ENCODE results near the gene SLC6A18. TPM values are rescaled to one million over a fixed set of nuclear protein-coding genes. Genes with fewer than 3 reads are reported as not detected.

The SLC6A18 gene
- total and polyA plus RNA-seq, 9 of the 15 experiments (the other 6 are each of a cell fraction or from before 2014, with no cell fraction given), result not detected

DNA sequence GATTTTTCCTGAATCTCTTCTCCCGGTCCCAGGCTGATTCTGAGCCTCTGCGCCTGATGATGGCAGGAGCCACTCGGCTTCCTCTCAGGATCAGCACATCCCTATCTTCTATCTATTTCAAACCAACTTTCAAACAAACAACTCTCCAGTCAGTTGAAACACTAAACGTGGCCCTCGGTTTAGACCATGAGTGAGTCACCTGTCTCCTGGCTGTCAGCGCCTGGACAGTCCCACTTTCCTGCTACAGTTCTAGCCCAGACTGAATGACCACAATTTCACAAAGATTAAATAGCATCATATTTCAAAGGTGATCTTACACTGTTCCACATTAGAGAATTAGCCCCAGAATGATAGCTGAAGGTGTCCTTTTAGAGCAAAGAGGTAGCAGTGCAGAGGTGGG, 17.6 kb upstream of the SLC6A18 start:
- Histone ChIP-seq H3K4me3 (no peak overlapping the region), H3K9ac (ENCODE audit: insufficient read depth in 1 of 2, low read depth in 2 of 2, low read length in 2 of 2) (no peak overlapping the region), H3K4me1 (replicated peaks in 1 of 2; ENCODE audit: control insufficient read depth in 2 of 2, insufficient read depth in 2 of 2, low read length in 2 of 2) (peaks cover 5 to 71% of the 10 kb centered on the region in 2 experiments; a peak in 4 of 5 replicates), H3K36me3 (ENCODE audit: control insufficient read depth, insufficient read depth, low read length) (no peaks in the 10 kb centered on the region), H3K9me1 (ENCODE audit: control insufficient read depth, insufficient read depth, low read length) (no peaks in the 10 kb centered on the region), H3K9me3 (replicated peaks; ENCODE audit: control insufficient read depth, insufficient read depth, low read depth, low read length) (no peaks in the 10 kb centered on the region; the same call in 1 of the 2 replicates), H3K79me2 (ENCODE audit: control insufficient read depth, insufficient read depth, low read length) (no peaks in the 10 kb centered on the region; the same call in 2 of the 3 replicates), H3K4me2 (ENCODE audit: insufficient read depth, low read length) (no peak overlapping the region), H3K27ac (ENCODE audit: extremely low read depth, low read depth, low read length) (no peak overlapping the region), H2AFZ (ENCODE audit: low read depth, low read length) (no peak overlapping the region), H3K27me3 (ENCODE audit: control insufficient read depth in 2 of 2, insufficient read depth in 2 of 2, low read length in 2 of 2) (peaks cover 0 to 58% of the 10 kb centered on the region in 2 experiments; a peak in 4 of 5 replicates), H4K20me1 (replicated peaks; ENCODE audit: control insufficient read depth, insufficient read depth, low read length) (peaks cover 10% of the 10 kb centered on the region; the same call in 1 of the 2 replicates)
- peak; percentile 72 for FAIRE-seq
- ATAC-seq, result no peak
- intact Hi-C loops (cut with micrococcal nuclease), result no loop called here
- 20% methylated on average over 6 of the region's 6 CpGs for WGBS (ENCODE audit: insufficient coverage, low coverage, missing lambda C conversion rate)
- ChIA-PET CTCF (ENCODE audit: low intra/inter-chr PET ratio) (no interaction called here), POLR2A (no interaction called here)
- in situ Hi-C loops (cut with MboI), result loop anchor here (5.0 kb wide), 1 partner anchor 35 kb away; no protein-coding TSS in a partner anchor
- DNase-seq (ENCODE audit: extremely low read depth in 1 of 4, low spot score in 3 of 4), result no peak
- no TSS peak for BruUV-seq (replicated peaks)
- TF ChIP-seq MAFG (tag; conservative IDR thresholded peaks at IDR 0.05), result no peak
- TF ChIP-seq, protein P1, sequence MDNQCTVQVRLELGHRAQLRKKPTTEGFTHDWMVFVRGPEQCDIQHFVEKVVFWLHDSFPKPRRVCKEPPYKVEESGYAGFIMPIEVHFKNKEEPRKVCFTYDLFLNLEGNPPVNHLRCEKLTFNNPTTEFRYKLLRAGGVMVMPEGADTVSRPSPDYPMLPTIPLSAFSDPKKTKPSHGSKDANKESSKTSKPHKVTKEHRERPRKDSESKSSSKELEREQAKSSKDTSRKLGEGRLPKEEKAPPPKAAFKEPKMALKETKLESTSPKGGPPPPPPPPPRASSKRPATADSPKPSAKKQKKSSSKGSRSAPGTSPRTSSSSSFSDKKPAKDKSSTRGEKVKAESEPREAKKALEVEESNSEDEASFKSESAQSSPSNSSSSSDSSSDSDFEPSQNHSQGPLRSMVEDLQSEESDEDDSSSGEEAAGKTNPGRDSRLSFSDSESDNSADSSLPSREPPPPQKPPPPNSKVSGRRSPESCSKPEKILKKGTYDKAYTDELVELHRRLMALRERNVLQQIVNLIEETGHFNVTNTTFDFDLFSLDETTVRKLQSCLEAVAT (IDR thresholded peaks at IDR 0.05), result no peak
- no peak for TF ChIP-seq NR4A1 (CRISPR knock-in tag; IDR thresholded peaks at IDR 0.05)
- TF ChIP-seq NR4A1 (tag; IDR thresholded peaks at IDR 0.05), result no peak
- TF ChIP-seq ZKSCAN8 (CRISPR knock-in tag; IDR thresholded peaks at IDR 0.05), result no peak
- TF ChIP-seq ZNF347 (CRISPR knock-in tag; IDR thresholded peaks at IDR 0.05; ENCODE audit: low read depth), result no peak
- TF ChIP-seq XRCC5 (IDR thresholded peaks at IDR 0.05; ENCODE audit: low read depth, low read length), result no peak
- TF ChIP-seq FOSL1 (tag; conservative IDR thresholded peaks at IDR 0.05), result peak; percentile 83
- TF ChIP-seq, protein P2, sequence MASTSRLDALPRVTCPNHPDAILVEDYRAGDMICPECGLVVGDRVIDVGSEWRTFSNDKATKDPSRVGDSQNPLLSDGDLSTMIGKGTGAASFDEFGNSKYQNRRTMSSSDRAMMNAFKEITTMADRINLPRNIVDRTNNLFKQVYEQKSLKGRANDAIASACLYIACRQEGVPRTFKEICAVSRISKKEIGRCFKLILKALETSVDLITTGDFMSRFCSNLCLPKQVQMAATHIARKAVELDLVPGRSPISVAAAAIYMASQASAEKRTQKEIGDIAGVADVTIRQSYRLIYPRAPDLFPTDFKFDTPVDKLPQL (IDR thresholded peaks at IDR 0.05; ENCODE audit: extremely low read depth, insufficient read length), result no peak
- TF ChIP-seq, protein P3, sequence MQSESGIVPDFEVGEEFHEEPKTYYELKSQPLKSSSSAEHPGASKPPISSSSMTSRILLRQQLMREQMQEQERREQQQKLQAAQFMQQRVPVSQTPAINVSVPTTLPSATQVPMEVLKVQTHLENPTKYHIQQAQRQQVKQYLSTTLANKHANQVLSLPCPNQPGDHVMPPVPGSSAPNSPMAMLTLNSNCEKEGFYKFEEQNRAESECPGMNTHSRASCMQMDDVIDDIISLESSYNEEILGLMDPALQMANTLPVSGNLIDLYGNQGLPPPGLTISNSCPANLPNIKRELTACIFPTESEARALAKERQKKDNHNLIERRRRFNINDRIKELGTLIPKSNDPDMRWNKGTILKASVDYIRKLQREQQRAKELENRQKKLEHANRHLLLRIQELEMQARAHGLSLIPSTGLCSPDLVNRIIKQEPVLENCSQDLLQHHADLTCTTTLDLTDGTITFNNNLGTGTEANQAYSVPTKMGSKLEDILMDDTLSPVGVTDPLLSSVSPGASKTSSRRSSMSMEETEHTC (IDR thresholded peaks at IDR 0.05), result no peak
- TF ChIP-seq, protein P4, sequence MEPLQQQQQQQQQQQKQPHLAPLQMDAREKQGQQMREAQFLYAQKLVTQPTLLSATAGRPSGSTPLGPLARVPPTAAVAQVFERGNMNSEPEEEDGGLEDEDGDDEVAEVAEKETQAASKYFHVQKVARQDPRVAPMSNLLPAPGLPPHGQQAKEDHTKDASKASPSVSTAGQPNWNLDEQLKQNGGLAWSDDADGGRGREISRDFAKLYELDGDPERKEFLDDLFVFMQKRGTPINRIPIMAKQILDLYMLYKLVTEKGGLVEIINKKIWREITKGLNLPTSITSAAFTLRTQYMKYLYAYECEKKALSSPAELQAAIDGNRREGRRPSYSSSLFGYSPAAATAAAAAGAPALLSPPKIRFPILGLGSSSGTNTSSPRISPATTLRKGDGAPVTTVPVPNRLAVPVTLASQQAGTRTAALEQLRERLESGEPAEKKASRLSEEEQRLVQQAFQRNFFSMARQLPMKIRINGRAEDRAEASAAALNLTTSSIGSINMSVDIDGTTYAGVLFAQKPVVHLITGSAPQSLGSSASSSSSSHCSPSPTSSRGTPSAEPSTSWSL (CRISPR knock-in tag; IDR thresholded peaks at IDR 0.05; ENCODE audit: borderline replicate concordance), result no peak
- TF ChIP-seq ZNF311 (CRISPR knock-in tag; IDR thresholded peaks at IDR 0.05), result no peak
- TF ChIP-seq, protein P5, sequence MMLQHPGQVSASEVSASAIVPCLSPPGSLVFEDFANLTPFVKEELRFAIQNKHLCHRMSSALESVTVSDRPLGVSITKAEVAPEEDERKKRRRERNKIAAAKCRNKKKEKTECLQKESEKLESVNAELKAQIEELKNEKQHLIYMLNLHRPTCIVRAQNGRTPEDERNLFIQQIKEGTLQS (IDR thresholded peaks at IDR 0.05), result peak; percentile 40; the same call in 1 of the 2 replicates
- TF ChIP-seq, protein P5 (CRISPR knock-in tag; conservative IDR thresholded peaks at IDR 0.05), result no peak
- no peak for TF ChIP-seq ZNF282 (CRISPR knock-in tag; IDR thresholded peaks at IDR 0.05)
- TF ChIP-seq, protein P6, sequence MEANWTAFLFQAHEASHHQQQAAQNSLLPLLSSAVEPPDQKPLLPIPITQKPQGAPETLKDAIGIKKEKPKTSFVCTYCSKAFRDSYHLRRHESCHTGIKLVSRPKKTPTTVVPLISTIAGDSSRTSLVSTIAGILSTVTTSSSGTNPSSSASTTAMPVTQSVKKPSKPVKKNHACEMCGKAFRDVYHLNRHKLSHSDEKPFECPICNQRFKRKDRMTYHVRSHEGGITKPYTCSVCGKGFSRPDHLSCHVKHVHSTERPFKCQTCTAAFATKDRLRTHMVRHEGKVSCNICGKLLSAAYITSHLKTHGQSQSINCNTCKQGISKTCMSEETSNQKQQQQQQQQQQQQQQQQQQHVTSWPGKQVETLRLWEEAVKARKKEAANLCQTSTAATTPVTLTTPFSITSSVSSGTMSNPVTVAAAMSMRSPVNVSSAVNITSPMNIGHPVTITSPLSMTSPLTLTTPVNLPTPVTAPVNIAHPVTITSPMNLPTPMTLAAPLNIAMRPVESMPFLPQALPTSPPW (CRISPR knock-in tag; IDR thresholded peaks at IDR 0.05), result no peak

All from K562 (cell line).